H9 (cell line): ENCODE data around the gene LILRA1. TPM values are rescaled to one million over a fixed set of nuclear protein-coding genes. Genes with fewer than 3 reads are reported as not detected.

Experiments
- DNase-seq: peaks from one replicate; pipeline ENCODE4 v3.0.0-alpha.2; 2017
- H2AFZ ChIP-seq: one replicate; pipeline ENCODE4 v1.6.1; 2013; ENCODE audit warnings: mild to moderate bottlenecking, low read length, control low read depth, moderate library complexity
- H2AK5ac ChIP-seq: 2 replicates; pipeline ENCODE4 v1.6.1; 2013; ENCODE audit warnings: low read length, control low read depth, mixed read lengths; ENCODE audit not compliant: insufficient read length
- H2BK120ac ChIP-seq: one replicate; pipeline ENCODE4 v1.6.1; 2013; ENCODE audit warnings: low read depth, mild to moderate bottlenecking, low read length, control low read depth, inconsistent platforms; ENCODE audit not compliant: poor library complexity, severe bottlenecking
- H2BK12ac ChIP-seq: 2 replicates; pipeline ENCODE4 v1.6.1; 2013; ENCODE audit warnings: low read length, control low read depth, mixed read lengths, low read depth; ENCODE audit not compliant: insufficient read length
- H2BK15ac ChIP-seq: 2 replicates; pipeline ENCODE4 v1.6.1; 2013; ENCODE audit warnings: low read depth, low read length, control low read depth
- H2BK20ac ChIP-seq: one replicate; pipeline ENCODE4 v1.6.1; 2013; ENCODE audit warnings: low read depth, mild to moderate bottlenecking, low read length, control low read depth, inconsistent platforms; ENCODE audit not compliant: poor library complexity, severe bottlenecking
- H2BK5ac ChIP-seq: 2 replicates; pipeline ENCODE4 v1.6.1; 2013; ENCODE audit warnings: low read length, control low read depth, mixed read lengths; ENCODE audit not compliant: insufficient read length
- H3K14ac ChIP-seq: 2 replicates; pipeline ENCODE4 v1.6.1; 2013; ENCODE audit warnings: low read length, control low read depth; ENCODE audit not compliant: insufficient read depth
- H3K18ac ChIP-seq: 2 replicates; pipeline ENCODE4 v1.6.1; 2013; ENCODE audit warnings: low read depth, mild to moderate bottlenecking, mixed read lengths, low read length, control low read depth; ENCODE audit not compliant: insufficient read length
- H3K23ac ChIP-seq: 2 replicates; pipeline ENCODE4 v1.6.1; 2013; ENCODE audit warnings: low read length, control low read depth, mixed read lengths, low read depth; ENCODE audit not compliant: insufficient read length
- H3K23me2 ChIP-seq: 2 replicates; pipeline ENCODE4 v1.6.1; 2013; ENCODE audit warnings: low read depth, mild to moderate bottlenecking, mixed read lengths, low read length, control low read depth; ENCODE audit not compliant: insufficient read length, poor library complexity, severe bottlenecking
- H3K27ac ChIP-seq: 2 replicates; pipeline ENCODE4 v1.5.1; 2013; ENCODE audit warnings: low read length, control low read depth, mixed read lengths, low read depth; ENCODE audit not compliant: insufficient read length
- H3K27me3 ChIP-seq: 2 replicates; pipeline ENCODE4 v1.6.1; 2013; ENCODE audit warnings: low read length, control low read depth, inconsistent platforms; ENCODE audit not compliant: insufficient read depth
- H3K4ac ChIP-seq: 2 replicates; pipeline ENCODE4 v1.6.1; 2013; ENCODE audit warnings: low read depth, mild to moderate bottlenecking, control low read depth, inconsistent platforms, low read length, moderate library complexity
- H3K4me1 ChIP-seq: 2 replicates; pipeline ENCODE4 v1.6.1; 2013; ENCODE audit warnings: low read length, control low read depth, inconsistent platforms; ENCODE audit not compliant: insufficient read depth
- H3K4me2 ChIP-seq: 2 replicates; pipeline ENCODE4 v1.6.1; 2013; ENCODE audit warnings: low read length, control low read depth, mixed read lengths; ENCODE audit not compliant: insufficient read length, insufficient read depth
- H3K56ac ChIP-seq: 2 replicates; pipeline ENCODE4 v1.6.1; 2013; ENCODE audit warnings: low read depth, mild to moderate bottlenecking, mixed read lengths, low read length, control low read depth; ENCODE audit not compliant: insufficient read length
- H3K79me1 ChIP-seq: 2 replicates; pipeline ENCODE4 v1.6.1; 2013; ENCODE audit warnings: low read depth, mild to moderate bottlenecking, moderate library complexity, low read length, control low read depth, inconsistent platforms; ENCODE audit not compliant: insufficient read depth, poor library complexity, severe bottlenecking
- H3K79me2 ChIP-seq: 2 replicates; pipeline ENCODE4 v1.6.1; 2013; ENCODE audit warnings: low read length, control low read depth, inconsistent platforms; ENCODE audit not compliant: insufficient read depth
- H3K9ac ChIP-seq: 2 replicates; pipeline ENCODE4 v1.6.1; 2013; ENCODE audit warnings: low read length, control low read depth, mixed read lengths; ENCODE audit not compliant: insufficient read length; ENCODE audit errors: extremely low read depth
- H3K9me3 ChIP-seq: one replicate; pipeline ENCODE4 v1.6.1; 2013; ENCODE audit warnings: low read depth, low read length, inconsistent platforms; ENCODE audit not compliant: control insufficient read depth
- H3T11ph ChIP-seq: one replicate; pipeline ENCODE4 v1.6.1; 2013; ENCODE audit warnings: mild to moderate bottlenecking, low read length, control low read depth, inconsistent platforms
- H4K20me1 ChIP-seq: one replicate; pipeline ENCODE4 v1.6.1; 2013; ENCODE audit not compliant: control insufficient read depth, insufficient read length, insufficient read depth
- H4K5ac ChIP-seq: 2 replicates; pipeline ENCODE4 v1.6.1; 2013; ENCODE audit warnings: low read depth, mild to moderate bottlenecking, mixed read lengths, low read length, control low read depth; ENCODE audit not compliant: insufficient read length
- H4K8ac ChIP-seq: replicated peaks from 2 replicates; pipeline ENCODE4 v1.6.1; 2013; ENCODE audit warnings: low read length, control low read depth, mixed read lengths, low read depth; ENCODE audit not compliant: insufficient read length
- H4K91ac ChIP-seq: 2 replicates; pipeline ENCODE4 v1.6.1; 2013; ENCODE audit warnings: low read depth, mild to moderate bottlenecking, moderate library complexity, mixed read lengths, low read length, control low read depth; ENCODE audit not compliant: insufficient read length
- H3K27ac Mint-ChIP-seq, 3 experiments: 2 replicates in 2 of 3; 3 replicates in 1 of 3; pipeline ENCODE4 v1.8.0; 2020 to 2021; ENCODE audit warnings: mixed read lengths in 3 of 3, mild to moderate bottlenecking in 1 of 3, moderate library complexity in 1 of 3
- H3K27me3 Mint-ChIP-seq: 2 replicates; pipeline ENCODE4 v1.8.0; 2021; ENCODE audit warnings: low read depth, mild to moderate bottlenecking, moderate library complexity, mixed read lengths
- H3K36me3 Mint-ChIP-seq, 3 experiments: 2 replicates in 2 of 3; 3 replicates in 1 of 3; pipeline ENCODE4 v1.8.0; 2020 to 2021; ENCODE audit warnings: low read depth in 3 of 3, mixed read lengths in 3 of 3; ENCODE audit not compliant: insufficient read depth in 1 of 3
- H3K4me1 Mint-ChIP-seq, 2 experiments: 2 replicates each; pipeline ENCODE4 v1.8.0; 2020; ENCODE audit warnings: mixed read lengths in 2 of 2
- H3K4me3 Mint-ChIP-seq, 2 experiments: 2 replicates in 1 of 2; 3 replicates in 1 of 2; pipeline ENCODE4 v1.8.0; 2020 to 2021; ENCODE audit warnings: mild to moderate bottlenecking in 2 of 2, mixed read lengths in 2 of 2, moderate library complexity in 1 of 2
- H3K9me3 Mint-ChIP-seq, 2 experiments: 2 replicates in 1 of 2; 3 replicates in 1 of 2; pipeline ENCODE4 v1.8.0; 2020; ENCODE audit warnings: mild to moderate bottlenecking in 2 of 2, mixed read lengths in 2 of 2, moderate library complexity in 1 of 2
- CTCF ChIP-seq: fragments of 200-600 bp; sonication (generic); conservative IDR thresholded peaks from 3 replicates; pipeline ENCODE4 v1.8.0; 2021; ENCODE audit warnings: antibody characterized with exemption, mild to moderate bottlenecking
- WGBS: extraction: QIAGEN DNeasy Blood & Tissue Kit; methylation state at CpG from one replicate; pipeline ENCODE4 v1.1.7; 2013; ENCODE audit warnings: missing lambda C conversion rate, low lambda C conversion rate, mixed read lengths; ENCODE audit not compliant: insufficient read length; ENCODE audit errors: extremely low coverage; 5-methylcytosine and 5-hydroxymethylcytosine counted together
- total RNA-seq: library from RNA; stranded (reverse); gene quantifications from 2 replicates; pipeline ENCODE4 v1.2.1, GENCODE V29; 2021

The LILRA1 gene
- total RNA-seq, 1 experiment from 2014 or later, result not detected

GRCh38 chr19:54606230-54606629 lies 12.8 kb downstream of the LILRA1 start:
- no peak overlapping the region for H3K4me2 ChIP-seq
- H4K91ac ChIP-seq, result no peak overlapping the region
- Mint-ChIP-seq H3K9me3 (peaks cover 95% of the 10 kb centered on the region in 2 experiments), H3K4me3 (no peak overlapping the region), H3K4me1 (no peaks in the 10 kb centered on the region), H3K27ac (no peak overlapping the region), H3K27me3 (no peaks in the 10 kb centered on the region), H3K36me3 (peaks cover 9 to 40% (median 15%) of the 10 kb centered on the region in 3 experiments; a peak in 6 of 7 replicates)
- H3T11ph ChIP-seq, result no peak overlapping the region
- peaks cover 81% of the 10 kb centered on the region for H3K9me3 ChIP-seq
- H3K9ac ChIP-seq, result no peak overlapping the region
- no peak overlapping the region for H2BK15ac ChIP-seq
- H3K27ac ChIP-seq, result no peak overlapping the region
- H3K23me2 ChIP-seq, result no peaks in the 10 kb centered on the region
- no peak overlapping the region for H3K14ac ChIP-seq
- H2BK5ac ChIP-seq, result no peak overlapping the region
- H2BK12ac ChIP-seq, result no peak overlapping the region
- no peak overlapping the region for H3K56ac ChIP-seq
- no peak for TF ChIP-seq CTCF
- H4K5ac ChIP-seq, result no peak overlapping the region
- no peaks in the 10 kb centered on the region for H3K79me1 ChIP-seq
- H3K27me3 ChIP-seq, result no peaks in the 10 kb centered on the region
- no peaks in the 10 kb centered on the region for H4K20me1 ChIP-seq
- H2BK120ac ChIP-seq, result no peak overlapping the region
- H3K79me2 ChIP-seq, result no peaks in the 10 kb centered on the region
- no peak overlapping the region for H2BK20ac ChIP-seq
- no peak overlapping the region for H2AFZ ChIP-seq
- no peaks in the 10 kb centered on the region for H3K4me1 ChIP-seq
- H2AK5ac ChIP-seq, result no peak overlapping the region
- H3K18ac ChIP-seq, result no peak overlapping the region
- no peak for DNase-seq
- H3K23ac ChIP-seq, result no peak overlapping the region
- no peak overlapping the region for H3K4ac ChIP-seq
- H4K8ac ChIP-seq, result no peak overlapping the region
- WGBS, result no CpG with 5 or more reads among the region's 4 CpGs
